VCaP (cell line): Measurements from ENCODE around the gene OR52D1.

Experiments
- H3K27ac ChIP-seq: fragments of 450-650 bp; 2 replicates; pipeline ENCODE4 v1.5.1; 2017
- CTCF ChIP-seq: fragments of 450-650 bp; conservative IDR thresholded peaks from 2 replicates; pipeline ENCODE4 v1.5.1; 2017; ENCODE audit warnings: mild to moderate bottlenecking, moderate library complexity

OR52D1 gene

GRCh38 chr11:5514841-5515240, 26.4 kb downstream of the OR52D1 start:
- no peak overlapping the region for H3K27ac ChIP-seq
- TF ChIP-seq CTCF: no peak

DNA sequence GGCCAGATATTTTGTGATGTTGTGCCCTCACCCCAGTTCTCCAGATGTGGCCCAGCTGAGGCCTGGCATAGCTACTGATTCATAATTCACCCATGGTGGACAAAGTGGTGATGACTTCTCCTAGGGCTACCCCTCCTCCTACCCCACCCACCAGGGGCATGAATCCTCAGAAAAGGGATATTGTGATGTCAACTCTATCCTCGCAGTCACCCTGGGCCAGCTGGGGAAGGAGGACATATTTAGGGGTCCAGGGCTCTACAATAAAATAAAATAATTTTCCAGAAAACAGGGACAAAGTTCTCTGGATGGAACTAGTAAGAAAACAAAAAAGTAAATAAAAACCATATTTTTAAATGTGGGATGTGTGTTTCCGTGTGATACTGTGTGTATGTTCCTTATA, 28.1 kb downstream of the OR52D1 start, which contains the start of gene UBQLNL:
UBQLNL (minus strand) TSS at position 101 of the 400 bp plus-strand sequence. CDS start 258 bp downstream, outside the sequence.
- no peak within 1 kb of the TSS for H3K27ac ChIP-seq
- TF ChIP-seq CTCF: no peak

DNA sequence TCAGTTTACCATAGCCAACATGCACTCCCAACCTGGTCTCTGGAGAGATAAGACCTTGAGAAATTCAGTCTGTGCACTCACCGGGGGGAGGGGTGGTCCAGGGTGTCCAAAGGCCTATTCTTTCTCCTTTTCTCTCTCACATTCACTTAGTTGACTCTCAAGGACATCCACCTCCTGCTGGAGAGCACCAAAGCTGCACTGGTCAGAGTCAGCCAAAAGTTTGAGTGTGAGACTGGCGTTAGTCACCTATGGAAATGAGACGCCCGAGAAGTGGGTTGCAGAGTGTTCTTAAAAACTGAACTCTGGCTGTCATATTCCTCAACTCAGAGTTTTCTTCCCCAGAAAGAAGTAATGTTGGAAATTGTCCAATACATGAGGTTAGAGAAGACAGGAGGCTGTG, 33.1 kb downstream of the OR52D1 start:
- TF ChIP-seq CTCF: no peak
- no peak overlapping the region for H3K27ac ChIP-seq

- no peak for TF ChIP-seq CTCF
- H3K27ac ChIP-seq: no peak overlapping the region
Measured at GRCh38 chr11:5522308-5522707, 33.8 kb downstream of the OR52D1 start.

DNA sequence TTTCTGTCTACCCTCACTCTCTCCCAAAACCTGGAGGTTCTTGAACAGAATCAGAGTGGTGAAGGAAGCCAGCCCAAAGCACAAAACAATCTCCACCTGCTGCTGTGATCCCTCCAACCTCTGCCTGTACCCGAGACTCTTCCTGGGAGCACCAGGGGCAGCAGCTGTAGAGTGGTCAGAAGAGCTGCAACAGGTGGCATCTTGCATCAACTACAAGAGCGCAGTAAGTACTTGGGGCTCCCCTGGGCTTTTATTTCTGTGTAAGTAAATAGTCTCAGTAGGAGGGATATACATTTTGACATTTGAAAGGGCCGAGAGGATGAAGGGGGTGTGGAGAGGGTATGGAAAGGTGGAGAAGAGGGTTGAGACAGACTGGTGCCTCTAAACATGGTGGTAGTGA, 36.3 kb downstream of the OR52D1 start:
- no peak for TF ChIP-seq CTCF

DNA sequence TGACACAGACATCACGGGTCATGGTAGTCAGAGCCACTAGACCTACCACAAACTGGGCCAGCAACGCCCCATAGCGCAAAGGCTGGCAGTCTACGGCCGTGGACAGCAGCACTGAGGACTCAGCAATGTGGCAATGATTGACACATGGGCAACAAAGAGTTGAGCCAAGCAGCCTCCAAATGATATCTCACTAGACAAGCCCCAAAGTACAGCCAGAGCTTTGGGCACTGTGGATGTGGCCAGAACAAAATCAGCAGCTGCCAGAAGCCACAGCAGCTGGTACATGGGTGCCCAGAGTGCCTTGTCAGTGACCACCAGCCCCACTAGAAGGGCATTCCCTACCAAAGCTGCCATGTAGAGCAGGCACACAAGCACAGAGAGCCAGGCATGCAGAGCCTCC, 39.2 kb downstream of the OR52D1 start:
- no peak overlapping the region for H3K27ac ChIP-seq
- TF ChIP-seq CTCF: no peak

More for the DNA sequence above, 36.3 kb downstream of the OR52D1 start:
- no peak overlapping the region for H3K27ac ChIP-seq

GRCh38 chr11:5528495-5528894, 40.0 kb downstream of the OR52D1 start:
- no peak for TF ChIP-seq CTCF
- H3K27ac ChIP-seq: no peak overlapping the region
